Gastroesophageal sphincter (tissue), 4 donors: ENCODE data around the gene DSCAML1. TPM values are rescaled to one million over a fixed set of nuclear protein-coding genes. Genes with fewer than 3 reads are reported as not detected.

Source experiments
- ATAC-seq: fragments of 150-250 bp; one replicate; pipeline ENCODE4 v1.9.1; 2016; ENCODE audit warnings: mild to moderate bottlenecking, moderate library complexity
- H3K27ac ChIP-seq, 4 donors: fragments of 200-600 bp; sonication (generic) in 3 of 4; 1 replicate in 3 of 4; 2 replicates in 1 of 4; pipeline ENCODE4 v1.5.1; 2016 to 2019
- H3K27me3 ChIP-seq: fragments of 200-600 bp; sonication (generic); one replicate; pipeline ENCODE4 v1.5.1; 2019
- H3K36me3 ChIP-seq, 2 donors: fragments of 200-600 bp; sonication (generic); one replicate each; pipeline ENCODE4 v1.5.1; 2019; ENCODE audit warnings: control low read depth in 1 of 2
- H3K4me1 ChIP-seq, 3 donors: fragments of 200-600 bp; sonication (generic); 1 replicate in 2 of 3; 2 replicates in 1 of 3; pipeline ENCODE4 v1.5.1; 2016 to 2019; ENCODE audit warnings: control low read depth in 2 of 3
- H3K4me3 ChIP-seq, 2 donors: fragments of 200-600 bp; sonication (generic); one replicate each; pipeline ENCODE4 v1.5.1; 2019; ENCODE audit warnings: mild to moderate bottlenecking in 1 of 2, moderate library complexity in 1 of 2
- H3K9me3 ChIP-seq, 3 donors: fragments of 200-600 bp; sonication (generic); one replicate each; pipeline ENCODE4 v1.5.1; 2017 to 2019; ENCODE audit warnings: control low read depth in 2 of 3
- EP300 ChIP-seq: sonication (generic); formaldehyde crosslinking; IDR thresholded peaks from one replicate; pipeline ENCODE4 v1.6.1; 2017; ENCODE audit warnings: antibody characterized with exemption, mild to moderate bottlenecking
- POLR2A ChIP-seq, 2 donors: fragments of 450-650 bp; IDR thresholded peaks; one replicate each; pipeline ENCODE4 v1.6.1; 2017; ENCODE audit warnings: antibody characterized with exemption in 2 of 2, mild to moderate bottlenecking in 2 of 2, moderate library complexity in 1 of 2
- POLR2AphosphoS5 ChIP-seq: sonication (generic); formaldehyde crosslinking; IDR thresholded peaks from one replicate; pipeline ENCODE4 v1.6.1; 2017; ENCODE audit warnings: antibody characterized with exemption
- WGBS, 2 donors: methylation state at CpG; one replicate each; pipeline ENCODE4 v1.1.5; 2018; ENCODE audit warnings: low coverage in 1 of 2; 5-methylcytosine and 5-hydroxymethylcytosine counted together
- total RNA-seq, 4 donors: library from RNA; depleted of rRNA; stranded (reverse); fragments of >200 nt; gene quantifications; one replicate each; pipeline ENCODE4 v1.1.0, GENCODE V29; 2016
- TF ChIP-seq, protein P1 (sequence below), 4 experiments: fragments of 200-600 bp in 2 of 4; fragments of 450-650 bp in 2 of 4; sonication (generic) in 1 of 4; IDR thresholded peaks; one replicate each; pipeline ENCODE4 v1.5.1; 2017 to 2019; ENCODE audit warnings: antibody characterized with exemption in 4 of 4, mild to moderate bottlenecking in 2 of 4, moderate library complexity in 2 of 4

Gene DSCAML1
- total RNA-seq, 4 donors from 2014 or later, result 0.35 to 2.5 (median 0.73) TPM

- 88 to 93% methylated on average over 4 to 5 of the region's 14 CpGs for WGBS, 2 donors
Measured at GRCh38 chr11:117441146-117441975, 355.7 kb downstream of the DSCAML1 start.

GRCh38 chr11:117440258-117440657 lies 356.8 kb downstream of the DSCAML1 start:
- TF ChIP-seq POLR2AphosphoS5 (no peak), EP300 (no peak), POLR2A (IDR thresholded peaks at IDR 0.05) (no peak)
- TF ChIP-seq, protein P1, sequence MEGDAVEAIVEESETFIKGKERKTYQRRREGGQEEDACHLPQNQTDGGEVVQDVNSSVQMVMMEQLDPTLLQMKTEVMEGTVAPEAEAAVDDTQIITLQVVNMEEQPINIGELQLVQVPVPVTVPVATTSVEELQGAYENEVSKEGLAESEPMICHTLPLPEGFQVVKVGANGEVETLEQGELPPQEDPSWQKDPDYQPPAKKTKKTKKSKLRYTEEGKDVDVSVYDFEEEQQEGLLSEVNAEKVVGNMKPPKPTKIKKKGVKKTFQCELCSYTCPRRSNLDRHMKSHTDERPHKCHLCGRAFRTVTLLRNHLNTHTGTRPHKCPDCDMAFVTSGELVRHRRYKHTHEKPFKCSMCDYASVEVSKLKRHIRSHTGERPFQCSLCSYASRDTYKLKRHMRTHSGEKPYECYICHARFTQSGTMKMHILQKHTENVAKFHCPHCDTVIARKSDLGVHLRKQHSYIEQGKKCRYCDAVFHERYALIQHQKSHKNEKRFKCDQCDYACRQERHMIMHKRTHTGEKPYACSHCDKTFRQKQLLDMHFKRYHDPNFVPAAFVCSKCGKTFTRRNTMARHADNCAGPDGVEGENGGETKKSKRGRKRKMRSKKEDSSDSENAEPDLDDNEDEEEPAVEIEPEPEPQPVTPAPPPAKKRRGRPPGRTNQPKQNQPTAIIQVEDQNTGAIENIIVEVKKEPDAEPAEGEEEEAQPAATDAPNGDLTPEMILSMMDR (IDR thresholded peaks at IDR 0.05), result no peak
- Histone ChIP-seq H3K4me1 (peaks cover 0 to 9% (median 0%) of the 10 kb centered on the region in 3 donors), H3K36me3 (peaks cover 0 to 13% of the 10 kb centered on the region in 2 donors), H3K9me3 (no peaks in the 10 kb centered on the region), H3K4me3 (no peak overlapping the region), H3K27me3 (peaks cover 32% of the 10 kb centered on the region), H3K27ac (no peak overlapping the region)
- WGBS, 2 donors, result 84 to 88% methylated on average over 7 to 8 of the region's 8 CpGs
- no peak for ATAC-seq

More at GRCh38 chr11:117441146-117441975, 355.7 kb downstream of the DSCAML1 start:
- TF ChIP-seq, protein P1 (IDR thresholded peaks at IDR 0.05), result no peak
- TF ChIP-seq POLR2A (IDR thresholded peaks at IDR 0.05), result no peak
- TF ChIP-seq POLR2AphosphoS5, result no peak
- TF ChIP-seq EP300, result no peak
- Histone ChIP-seq H3K27ac (no peak overlapping the region), H3K4me1 (peaks cover 0 to 9% (median 0%) of the 10 kb centered on the region in 3 donors), H3K9me3 (no peaks in the 10 kb centered on the region), H3K27me3 (peaks cover 36% of the 10 kb centered on the region), H3K4me3 (no peak overlapping the region), H3K36me3 (peaks cover 0 to 6% of the 10 kb centered on the region in 2 donors)
- no peak for ATAC-seq

- ATAC-seq, result no peak
- H3K4me1 ChIP-seq, result peaks cover 0 to 7% (median 0%) of the 10 kb centered on the region in 3 donors
- H3K27ac ChIP-seq, result no peak overlapping the region
- 96% methylated on average over 3 of the region's 13 CpGs; no CpG with 5 or more reads in 1 of the 2 donors for WGBS, 2 donors
- no peak overlapping the region for H3K4me3 ChIP-seq
- H3K27me3 ChIP-seq, result peaks cover 31% of the 10 kb centered on the region
- TF ChIP-seq POLR2A (IDR thresholded peaks at IDR 0.05), result no peak
- TF ChIP-seq EP300, result no peak
- no peak for TF ChIP-seq POLR2AphosphoS5
- TF ChIP-seq, protein P1 (IDR thresholded peaks at IDR 0.05), result no peak
- H3K36me3 ChIP-seq, result peaks cover 0 to 17% of the 10 kb centered on the region in 2 donors
- H3K9me3 ChIP-seq, result no peaks in the 10 kb centered on the region
Measured at GRCh38 chr11:117439256-117439655, 357.8 kb downstream of the DSCAML1 start.

DNA sequence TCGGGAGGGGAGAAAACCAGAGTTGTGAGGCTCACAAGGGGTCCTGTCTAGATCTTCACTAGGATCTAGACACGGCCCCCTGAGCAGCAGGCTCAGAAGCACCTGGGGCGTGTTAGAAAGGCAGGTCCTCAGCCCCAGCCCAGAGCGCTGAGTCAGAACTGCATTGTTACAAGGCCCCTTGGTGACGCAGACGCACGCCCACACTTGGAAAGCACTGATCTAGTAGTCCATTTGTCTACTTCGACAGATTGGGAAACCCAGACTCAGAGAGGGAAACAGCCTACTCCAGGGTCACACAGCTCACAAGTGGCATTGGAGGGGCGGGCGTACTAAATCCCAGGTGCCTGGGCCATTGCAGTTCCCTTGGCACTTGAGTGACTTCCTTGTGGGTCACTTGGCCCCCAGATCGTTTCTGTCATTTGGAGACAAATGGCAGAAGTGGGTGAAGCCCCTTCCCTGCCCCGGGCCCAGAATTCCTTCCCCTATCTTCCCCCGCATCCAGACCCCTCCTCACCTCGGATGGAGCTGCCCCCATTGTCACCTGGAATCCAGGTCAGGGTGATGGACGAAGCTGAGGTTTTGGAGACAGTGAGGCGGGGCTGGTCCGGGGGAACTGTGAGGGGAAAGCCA lies 358.5 kb downstream of the DSCAML1 start:
- Histone ChIP-seq H3K27me3 (peaks cover 23% of the 10 kb centered on the region), H3K9me3 (no peaks in the 10 kb centered on the region), H3K27ac (no peak overlapping the region), H3K4me1 (no peaks in the 10 kb centered on the region), H3K36me3 (peaks cover 0 to 18% of the 10 kb centered on the region in 2 donors), H3K4me3 (no peak overlapping the region)
- ATAC-seq, result no peak
- TF ChIP-seq POLR2AphosphoS5 (no peak), POLR2A (IDR thresholded peaks at IDR 0.05) (no peak), EP300 (no peak)
- TF ChIP-seq, protein P1 (IDR thresholded peaks at IDR 0.05), result no peak
- no CpG with 5 or more reads among the region's 17 CpGs for WGBS, 2 donors
